GM23338 (cell line): ENCODE measurements around the gene C2CD3. TPM values are rescaled to one million over a fixed set of nuclear protein-coding genes. Genes with fewer than 3 reads are reported as not detected.

Source experiments
- ATAC-seq: fragments of 200-7000 bp; cut with Tn5 transposase; 3 replicates; pipeline ENCODE4 v1.9.1; 2020
- DNase-seq: peaks from one replicate; pipeline ENCODE4 v3.0.0-alpha.2; 2015; ENCODE audit warnings: low spot score
- H2AFZ ChIP-seq: fragments of 200-600 bp; sonication (generic); 2 replicates; pipeline ENCODE4 v1.8.0; 2016; ENCODE audit warnings: antibody characterized with exemption, mild to moderate bottlenecking, moderate library complexity
- H3F3A ChIP-seq: fragments of 200-600 bp; sonication (generic); replicated peaks from 2 replicates; pipeline ENCODE4 v1.8.0; 2017; ENCODE audit warnings: antibody characterized with exemption, mixed run types, low read depth
- H3K27ac ChIP-seq: fragments of 200-600 bp; sonication (generic); 2 replicates; pipeline ENCODE4 v1.6.1; 2016; ENCODE audit warnings: low read depth
- H3K27me3 ChIP-seq: fragments of 200-600 bp; sonication (generic); 2 replicates; pipeline ENCODE4 v1.8.0; 2016; ENCODE audit warnings: mild to moderate bottlenecking, mixed run types, moderate library complexity; ENCODE audit not compliant: insufficient read depth
- H3K36me3 ChIP-seq: fragments of 200-600 bp; sonication (generic); 2 replicates; pipeline ENCODE4 v1.8.0; 2016; ENCODE audit warnings: mild to moderate bottlenecking; ENCODE audit not compliant: insufficient read depth
- H3K4me1 ChIP-seq: fragments of 200-600 bp; sonication (generic); 2 replicates; pipeline ENCODE4 v1.8.0; 2016; ENCODE audit warnings: mild to moderate bottlenecking, moderate library complexity; ENCODE audit not compliant: insufficient read depth
- H3K4me2 ChIP-seq: fragments of 200-600 bp; sonication (generic); 2 replicates; pipeline ENCODE4 v1.7.1; 2017; ENCODE audit warnings: mixed run types
- H3K4me3 ChIP-seq: fragments of 200-600 bp; sonication (generic); 2 replicates; pipeline ENCODE4 v1.6.1; 2016; ENCODE audit warnings: mixed run types
- H3K79me2 ChIP-seq: fragments of 200-600 bp; sonication (generic); replicated peaks from 2 replicates; pipeline ENCODE4 v1.8.0; 2017; ENCODE audit warnings: mild to moderate bottlenecking; ENCODE audit not compliant: insufficient read depth
- H3K9me2 ChIP-seq: fragments of 200-600 bp; sonication (generic); 2 replicates; pipeline ENCODE4 v1.8.0; 2017; ENCODE audit not compliant: insufficient read depth
- H4K20me1 ChIP-seq: fragments of 200-600 bp; sonication (generic); replicated peaks from 2 replicates; pipeline ENCODE4 v1.8.0; 2017; ENCODE audit warnings: mild to moderate bottlenecking; ENCODE audit not compliant: insufficient read depth
- H3K27ac Mint-ChIP-seq: 2 replicates; pipeline ENCODE4 v1.8.0; 2020; ENCODE audit warnings: inconsistent platforms, mild to moderate bottlenecking, moderate library complexity, mixed read lengths
- H3K27me3 Mint-ChIP-seq: 3 replicates; pipeline ENCODE4 v1.8.0; 2022; ENCODE audit warnings: low read depth, mild to moderate bottlenecking, moderate library complexity, mixed read lengths, inconsistent platforms; ENCODE audit not compliant: insufficient read depth, poor library complexity
- H3K36me3 Mint-ChIP-seq: 3 replicates; pipeline ENCODE4 v1.8.0; 2021; ENCODE audit warnings: low read depth, mild to moderate bottlenecking, inconsistent platforms, moderate library complexity, mixed read lengths
- H3K4me1 Mint-ChIP-seq: 3 replicates; pipeline ENCODE4 v1.8.0; 2020; ENCODE audit warnings: mild to moderate bottlenecking, inconsistent platforms, mixed read lengths
- H3K4me3 Mint-ChIP-seq: 3 replicates; pipeline ENCODE4 v1.8.0; 2021; ENCODE audit warnings: moderate library complexity, mild to moderate bottlenecking, inconsistent platforms, mixed read lengths
- H3K9me3 Mint-ChIP-seq: 3 replicates; pipeline ENCODE4 v1.8.0; 2020; ENCODE audit warnings: moderate library complexity, mild to moderate bottlenecking, inconsistent platforms, mixed read lengths
- EZH2phosphoT487 ChIP-seq: fragments of 200-600 bp; sonication (generic); IDR thresholded peaks from one replicate; pipeline ENCODE4 v1.8.1; 2018; ENCODE audit warnings: antibody characterized with exemption; ENCODE audit not compliant: unreplicated experiment
- JUNB ChIP-seq: IDR thresholded peaks from one replicate; pipeline ENCODE4 v1.6.1; 2016; ENCODE audit warnings: antibody characterized with exemption; ENCODE audit not compliant: unreplicated experiment
- POLR2AphosphoS5 ChIP-seq: IDR thresholded peaks from 2 replicates; pipeline ENCODE4 v1.6.1; 2016; ENCODE audit warnings: antibody characterized with exemption, low read depth
- ZNF331 ChIP-seq: fragments of 250-450 bp; sonication (Bioruptor Pico); IDR thresholded peaks from 2 replicates; pipeline ENCODE4 v1.5.0; 2020; ENCODE audit warnings: low read depth, mild to moderate bottlenecking, moderate library complexity
- ZNF462 ChIP-seq: fragments of 250-450 bp; sonication (Bioruptor Pico); IDR thresholded peaks from 2 replicates; pipeline ENCODE4 v1.5.0; 2020; ENCODE audit warnings: mild to moderate bottlenecking, moderate library complexity
- polyA plus RNA-seq: library from polyadenylated mRNA; unstranded; fragments of >200 nt; fragmentation: Nextera tagmentation; extraction: Ambion mirVana; gene quantifications from 2 replicates; pipeline ENCODE4 v1.2.1, GENCODE V29; 2016
- total RNA-seq: library from RNA; depleted of rRNA; stranded (reverse); fragments of >200 nt; shearing (Covaris generic); gene quantifications from 2 replicates; pipeline ENCODE4 v1.2.3, GENCODE V29; 2014
- TF ChIP-seq, protein P1 (sequence below): IDR thresholded peaks from one replicate; pipeline ENCODE4 v1.6.1; 2018; ENCODE audit warnings: antibody characterized with exemption; ENCODE audit not compliant: unreplicated experiment
- TF ChIP-seq, protein P2 (sequence below), 2 experiments: fragments of 200-600 bp in 1 of 2; sonication (generic) in 1 of 2; conservative IDR thresholded peaks; 2 replicates each; pipeline versions ENCODE4 v1.5.1 to v1.6.1; 2016 to 2017; ENCODE audit warnings: antibody characterized with exemption in 2 of 2, low read depth in 2 of 2, mild to moderate bottlenecking in 2 of 2, moderate library complexity in 1 of 2

Gene C2CD3
- total and polyA plus RNA-seq, 2 experiments from 2014 or later = 15.5 to 29.5 TPM

DNA sequence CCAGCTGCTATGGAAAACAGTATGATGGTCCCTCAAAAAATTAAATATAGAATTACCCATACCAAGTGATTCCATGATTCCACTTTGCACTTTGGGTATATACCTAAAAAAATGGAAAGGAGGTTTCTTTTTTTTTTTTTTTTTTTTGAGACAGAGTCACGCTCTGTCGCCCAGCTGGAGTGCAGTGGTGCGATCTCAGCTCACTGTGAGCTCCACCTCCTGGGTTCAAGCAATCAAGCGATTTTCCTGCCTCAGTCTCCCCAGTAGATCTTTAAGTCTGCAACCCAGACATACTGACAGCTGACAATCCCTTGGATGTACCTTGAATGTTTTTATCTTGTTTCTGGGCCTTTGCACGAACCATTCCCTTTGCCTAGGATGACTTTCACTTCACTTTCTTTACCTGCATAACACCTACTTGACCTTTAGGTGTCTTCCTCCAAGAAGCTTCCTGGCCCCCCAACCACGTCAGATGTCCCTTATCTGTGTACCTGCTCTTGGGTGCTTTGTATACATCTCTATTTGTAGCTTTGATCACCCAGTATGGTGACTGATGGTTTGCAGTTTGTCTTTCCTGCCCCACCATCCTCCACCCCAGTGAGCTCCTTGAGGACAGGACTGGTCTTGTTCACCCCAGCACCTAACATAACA lies 173.6 kb downstream of the C2CD3 start:
- Histone ChIP-seq H2AFZ (no peak overlapping the region), H3K27me3 (no peaks in the 10 kb centered on the region), H4K20me1 (no peaks in the 10 kb centered on the region), H3F3A (no peaks in the 10 kb centered on the region), H3K27ac (no peak overlapping the region), H3K4me2 (no peak overlapping the region), H3K79me2 (no peaks in the 10 kb centered on the region), H3K4me3 (no peak overlapping the region), H3K4me1 (no peaks in the 10 kb centered on the region; the same call in 1 of the 2 replicates), H3K9me2 (no peaks in the 10 kb centered on the region), H3K36me3 (no peaks in the 10 kb centered on the region)
- H3K4me1 Mint-ChIP-seq = peaks cover 13% of the 10 kb centered on the region; the same call in 2 of the 3 replicates
- no peak for TF ChIP-seq POLR2AphosphoS5
- TF ChIP-seq, protein P1, sequence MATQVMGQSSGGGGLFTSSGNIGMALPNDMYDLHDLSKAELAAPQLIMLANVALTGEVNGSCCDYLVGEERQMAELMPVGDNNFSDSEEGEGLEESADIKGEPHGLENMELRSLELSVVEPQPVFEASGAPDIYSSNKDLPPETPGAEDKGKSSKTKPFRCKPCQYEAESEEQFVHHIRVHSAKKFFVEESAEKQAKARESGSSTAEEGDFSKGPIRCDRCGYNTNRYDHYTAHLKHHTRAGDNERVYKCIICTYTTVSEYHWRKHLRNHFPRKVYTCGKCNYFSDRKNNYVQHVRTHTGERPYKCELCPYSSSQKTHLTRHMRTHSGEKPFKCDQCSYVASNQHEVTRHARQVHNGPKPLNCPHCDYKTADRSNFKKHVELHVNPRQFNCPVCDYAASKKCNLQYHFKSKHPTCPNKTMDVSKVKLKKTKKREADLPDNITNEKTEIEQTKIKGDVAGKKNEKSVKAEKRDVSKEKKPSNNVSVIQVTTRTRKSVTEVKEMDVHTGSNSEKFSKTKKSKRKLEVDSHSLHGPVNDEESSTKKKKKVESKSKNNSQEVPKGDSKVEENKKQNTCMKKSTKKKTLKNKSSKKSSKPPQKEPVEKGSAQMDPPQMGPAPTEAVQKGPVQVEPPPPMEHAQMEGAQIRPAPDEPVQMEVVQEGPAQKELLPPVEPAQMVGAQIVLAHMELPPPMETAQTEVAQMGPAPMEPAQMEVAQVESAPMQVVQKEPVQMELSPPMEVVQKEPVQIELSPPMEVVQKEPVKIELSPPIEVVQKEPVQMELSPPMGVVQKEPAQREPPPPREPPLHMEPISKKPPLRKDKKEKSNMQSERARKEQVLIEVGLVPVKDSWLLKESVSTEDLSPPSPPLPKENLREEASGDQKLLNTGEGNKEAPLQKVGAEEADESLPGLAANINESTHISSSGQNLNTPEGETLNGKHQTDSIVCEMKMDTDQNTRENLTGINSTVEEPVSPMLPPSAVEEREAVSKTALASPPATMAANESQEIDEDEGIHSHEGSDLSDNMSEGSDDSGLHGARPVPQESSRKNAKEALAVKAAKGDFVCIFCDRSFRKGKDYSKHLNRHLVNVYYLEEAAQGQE = no peak
- TF ChIP-seq EZH2phosphoT487 = no peak
- peaks cover 2% of the 10 kb centered on the region for H3K27me3 Mint-ChIP-seq
- H3K27ac Mint-ChIP-seq = no peak overlapping the region
- ATAC-seq = no peak
- H3K4me3 Mint-ChIP-seq = no peak overlapping the region
- no peaks in the 10 kb centered on the region for H3K36me3 Mint-ChIP-seq
- no peaks in the 10 kb centered on the region for H3K9me3 Mint-ChIP-seq
- DNase-seq = no peak

GRCh38 chr11:73996161-73996747 lies 174.5 kb downstream of the C2CD3 start:
- no peaks in the 10 kb centered on the region for H3K9me2 ChIP-seq
- TF ChIP-seq, protein P2, sequence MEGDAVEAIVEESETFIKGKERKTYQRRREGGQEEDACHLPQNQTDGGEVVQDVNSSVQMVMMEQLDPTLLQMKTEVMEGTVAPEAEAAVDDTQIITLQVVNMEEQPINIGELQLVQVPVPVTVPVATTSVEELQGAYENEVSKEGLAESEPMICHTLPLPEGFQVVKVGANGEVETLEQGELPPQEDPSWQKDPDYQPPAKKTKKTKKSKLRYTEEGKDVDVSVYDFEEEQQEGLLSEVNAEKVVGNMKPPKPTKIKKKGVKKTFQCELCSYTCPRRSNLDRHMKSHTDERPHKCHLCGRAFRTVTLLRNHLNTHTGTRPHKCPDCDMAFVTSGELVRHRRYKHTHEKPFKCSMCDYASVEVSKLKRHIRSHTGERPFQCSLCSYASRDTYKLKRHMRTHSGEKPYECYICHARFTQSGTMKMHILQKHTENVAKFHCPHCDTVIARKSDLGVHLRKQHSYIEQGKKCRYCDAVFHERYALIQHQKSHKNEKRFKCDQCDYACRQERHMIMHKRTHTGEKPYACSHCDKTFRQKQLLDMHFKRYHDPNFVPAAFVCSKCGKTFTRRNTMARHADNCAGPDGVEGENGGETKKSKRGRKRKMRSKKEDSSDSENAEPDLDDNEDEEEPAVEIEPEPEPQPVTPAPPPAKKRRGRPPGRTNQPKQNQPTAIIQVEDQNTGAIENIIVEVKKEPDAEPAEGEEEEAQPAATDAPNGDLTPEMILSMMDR (conservative IDR thresholded peaks at IDR 0.05; ENCODE audit: low read depth in 2 of 2) = no peak
- no peak for TF ChIP-seq POLR2AphosphoS5
- TF ChIP-seq ZNF462 (CRISPR knock-in tag) = no peak
- no peak for TF ChIP-seq EZH2phosphoT487
- TF ChIP-seq JUNB = no peak
- no peak for TF ChIP-seq ZNF331
- H2AFZ ChIP-seq = 0 out of 2 replicates have a peak overlapping the region, but pooled peaks have one; percentile 18
- Mint-ChIP-seq H3K27ac (no peak overlapping the region), H3K36me3 (no peaks in the 10 kb centered on the region), H3K4me1 (peaks cover 15% of the 10 kb centered on the region; the same call in 2 of the 3 replicates), H3K9me3 (no peaks in the 10 kb centered on the region), H3K27me3 (peaks cover 2% of the 10 kb centered on the region), H3K4me3 (no peak overlapping the region)
- no peaks in the 10 kb centered on the region for H3K36me3 ChIP-seq
- peaks cover 8% of the 10 kb centered on the region; the same call in 1 of the 2 replicates for H3K4me1 ChIP-seq
- ATAC-seq = no peak
- no peak overlapping the region for H3K27ac ChIP-seq
- H3F3A ChIP-seq = no peaks in the 10 kb centered on the region
- no peak overlapping the region for H3K4me3 ChIP-seq
- H4K20me1 ChIP-seq = no peaks in the 10 kb centered on the region
- no peak for DNase-seq
- H3K4me2 ChIP-seq = no peak overlapping the region
- H3K27me3 ChIP-seq = no peaks in the 10 kb centered on the region
- H3K79me2 ChIP-seq = no peaks in the 10 kb centered on the region
